SK-N-SH treated with all-trans-retinoic acid at 6 μM for 48 hours (cell line): ENCODE results near the gene MEX3A.

Experiments used
- ATAC-seq: fragments of 200-7000 bp; cut with Tn5 transposase; 3 replicates; pipeline ENCODE4 v1.9.1; 2020; ENCODE audit warnings: mild to moderate bottlenecking, moderate library complexity
- ARNTL ChIP-seq: fragments of 450-650 bp; formaldehyde crosslinking; IDR thresholded peaks from 2 replicates; pipeline ENCODE4 v1.5.0; 2020; ENCODE audit warnings: low read depth, mild to moderate bottlenecking, moderate library complexity, borderline replicate concordance
- BACH2 ChIP-seq: fragments of 250-450 bp; sonication (Bioruptor Pico); IDR thresholded peaks from 2 replicates; pipeline ENCODE4 v1.9.0; 2021; ENCODE audit warnings: mild to moderate bottlenecking, borderline replicate concordance
- CREB5 ChIP-seq: fragments of 250-450 bp; sonication (Bioruptor Pico); IDR thresholded peaks from 2 replicates; pipeline ENCODE4 v1.5.1; 2020; ENCODE audit warnings: low read depth, mild to moderate bottlenecking, moderate library complexity
- CSDC2 ChIP-seq: fragments of 250-450 bp; sonication (Bioruptor Pico); IDR thresholded peaks from 2 replicates; pipeline ENCODE4 v1.5.0; 2020; ENCODE audit warnings: mild to moderate bottlenecking, moderate library complexity
- CSRNP3 ChIP-seq: fragments of 250-450 bp; sonication (Bioruptor Pico); IDR thresholded peaks from 2 replicates; pipeline ENCODE4 v1.5.1; 2021; ENCODE audit warnings: mild to moderate bottlenecking, moderate library complexity
- ESRRG ChIP-seq: fragments of 250-450 bp; sonication (Bioruptor Pico); IDR thresholded peaks from 2 replicates; pipeline ENCODE4 v1.6.1; 2021; ENCODE audit warnings: mild to moderate bottlenecking
- GLIS3 ChIP-seq: fragments of 250-450 bp; sonication (Bioruptor Pico); IDR thresholded peaks from 2 replicates; pipeline ENCODE4 v1.5.0; 2020; ENCODE audit warnings: mild to moderate bottlenecking, moderate library complexity
- ISL1 ChIP-seq: fragments of 250-450 bp; sonication (Bioruptor Pico); IDR thresholded peaks from 2 replicates; pipeline ENCODE4 v2.1.2; 2022; ENCODE audit warnings: mild to moderate bottlenecking, moderate library complexity
- OSR1 ChIP-seq: fragments of 250-450 bp; sonication (Bioruptor Pico); IDR thresholded peaks from 2 replicates; pipeline ENCODE4 v1.8.0; 2022; ENCODE audit warnings: moderate library complexity, mild to moderate bottlenecking, inconsistent platforms
- PATZ1 ChIP-seq: fragments of 250-450 bp; sonication (Bioruptor Pico); IDR thresholded peaks from 2 replicates; pipeline ENCODE4 v1.8.0; 2020; ENCODE audit warnings: mild to moderate bottlenecking, moderate library complexity, borderline replicate concordance
- POU6F1 ChIP-seq: fragments of 250-450 bp; sonication (Bioruptor Pico); IDR thresholded peaks from 2 replicates; pipeline ENCODE4 v1.8.0; 2021; ENCODE audit warnings: low read depth, mild to moderate bottlenecking, moderate library complexity, borderline replicate concordance
- PPARA ChIP-seq: fragments of 250-450 bp; sonication (Bioruptor Pico); IDR thresholded peaks from 2 replicates; pipeline ENCODE4 v1.5.0; 2020; ENCODE audit warnings: mild to moderate bottlenecking, borderline replicate concordance
- RARB ChIP-seq: fragments of 250-450 bp; sonication (Bioruptor Pico); IDR thresholded peaks from 2 replicates; pipeline ENCODE4 v1.8.0; 2021; ENCODE audit warnings: mild to moderate bottlenecking, moderate library complexity
- SNAI2 ChIP-seq: fragments of 250-450 bp; sonication (Bioruptor Pico); IDR thresholded peaks from 2 replicates; pipeline ENCODE4 v1.5.0; 2020; ENCODE audit warnings: mild to moderate bottlenecking, moderate library complexity
- TCF4 ChIP-seq: fragments of 250-450 bp; sonication (Bioruptor Pico); IDR thresholded peaks from 2 replicates; pipeline ENCODE4 v1.8.0; 2021; ENCODE audit warnings: mild to moderate bottlenecking, moderate library complexity, borderline replicate concordance
- TSHZ2 ChIP-seq: fragments of 250-450 bp; sonication (Bioruptor Pico); IDR thresholded peaks from 2 replicates; pipeline ENCODE4 v1.5.0; 2020; ENCODE audit warnings: mild to moderate bottlenecking, moderate library complexity
- ZC3H10 ChIP-seq: fragments of 250-450 bp; sonication (Bioruptor Pico); IDR thresholded peaks from 2 replicates; pipeline ENCODE4 v1.5.1; 2021; ENCODE audit warnings: mild to moderate bottlenecking, moderate library complexity
- ZFP3 ChIP-seq: fragments of 250-450 bp; sonication (Bioruptor Pico); IDR thresholded peaks from 2 replicates; pipeline ENCODE4 v1.5.0; 2020; ENCODE audit warnings: mild to moderate bottlenecking, moderate library complexity
- ZFP30 ChIP-seq: fragments of 450-650 bp; formaldehyde crosslinking; IDR thresholded peaks from 2 replicates; pipeline ENCODE4 v1.5.0; 2022; ENCODE audit warnings: mild to moderate bottlenecking, moderate library complexity
- ZNF565 ChIP-seq: fragments of 450-650 bp; formaldehyde crosslinking; conservative IDR thresholded peaks from 2 replicates; pipeline ENCODE4 v1.5.0; 2020; ENCODE audit warnings: low read depth, mild to moderate bottlenecking, moderate library complexity
- ZNF70 ChIP-seq: fragments of 450-650 bp; formaldehyde crosslinking; IDR thresholded peaks from 2 replicates; pipeline ENCODE4 v1.5.0; 2020; ENCODE audit warnings: mild to moderate bottlenecking, moderate library complexity
- ZNF8 ChIP-seq: fragments of 450-650 bp; formaldehyde crosslinking; IDR thresholded peaks from 2 replicates; pipeline ENCODE4 v1.5.0; 2020; ENCODE audit warnings: mild to moderate bottlenecking, moderate library complexity

Gene MEX3A

GRCh38 chr1:156079762-156080161, 2.5 kb downstream of the MEX3A start:
- no peak for TF ChIP-seq CSRNP3
- TF ChIP-seq CSDC2 = no peak
- TF ChIP-seq TSHZ2 = no peak
- no peak for TF ChIP-seq ZFP3 (CRISPR knock-in tag)
- no peak for TF ChIP-seq POU6F1 (CRISPR knock-in tag)
- no peak for TF ChIP-seq ZFP30 (CRISPR knock-in tag)
- no peak for ATAC-seq

GRCh38 chr1:156078728-156079127, 3.5 kb downstream of the MEX3A start:
- no peak for TF ChIP-seq CSRNP3
- TF ChIP-seq, all 23 proteins: peak for 0
- no peak for ATAC-seq

GRCh38 chr1:156077430-156077760, 4.9 kb downstream of the MEX3A start:
- no peak for ATAC-seq
- no peak for TF ChIP-seq ZC3H10 (CRISPR knock-in tag)
- TF ChIP-seq PATZ1 (CRISPR knock-in tag) = no peak
- no peak for TF ChIP-seq CSDC2
- TF ChIP-seq OSR1 (CRISPR knock-in tag) = no peak
- TF ChIP-seq ARNTL (CRISPR knock-in tag) = no peak
- no peak for TF ChIP-seq ZFP3 (CRISPR knock-in tag)
- TF ChIP-seq POU6F1 (CRISPR knock-in tag) = no peak
- TF ChIP-seq ZNF565 (CRISPR knock-in tag) = no peak
- no peak for TF ChIP-seq CREB5
- no peak for TF ChIP-seq ZNF8 (CRISPR knock-in tag)
- no peak for TF ChIP-seq TCF4 (CRISPR knock-in tag)
- no peak for TF ChIP-seq GLIS3
- TF ChIP-seq SNAI2 (CRISPR knock-in tag) = no peak
- TF ChIP-seq BACH2 = no peak
- no peak for TF ChIP-seq RARB (CRISPR knock-in tag)
- TF ChIP-seq ISL1 = no peak
- no peak for TF ChIP-seq ZNF70 (CRISPR knock-in tag)
- TF ChIP-seq ESRRG (CRISPR knock-in tag) = no peak
- no peak for TF ChIP-seq PPARA (CRISPR knock-in tag)
